Common myeloid progenitor, CD34-positive (primary cell): Measurements from ENCODE around the gene BLOC1S2.
"Not testable (repeated sequence)": the region's sequence is repeated elsewhere in the genome, so short reads cannot be mapped to it uniquely, and the experiment has no call there.

Source experiments
- CTCF ChIA-PET: fragments of 350-600 bp; sonication (Branson Sonifier 250); formaldehyde crosslinking; loops from one replicate; lab custom pipeline; 2021; ENCODE audit warnings: antibody characterized with exemption; lab: Charles Lee
- POLR2A ChIA-PET: fragments of 350-600 bp; sonication (Branson Sonifier 250); formaldehyde crosslinking; loops from one replicate; lab custom pipeline; 2021; ENCODE audit warnings: antibody characterized with exemption; lab: Charles Lee
- DNase-seq, 3 donors: peaks; one replicate each; pipeline versions ENCODE4 v3.0.0 to v3.0.0-alpha.2; 2013
- H3K27ac ChIP-seq, 2 experiments: 1 replicate in 1 of 2; 2 replicates in 1 of 2; pipeline ENCODE4 v1.7.0; 2013; ENCODE audit warnings: inconsistent platforms in 2 of 2, low read length in 2 of 2, mild to moderate bottlenecking in 2 of 2, low read depth in 1 of 2, moderate library complexity in 1 of 2; ENCODE audit not compliant: severe bottlenecking in 2 of 2, insufficient read depth in 1 of 2, poor library complexity in 1 of 2
- H3K27me3 ChIP-seq, 5 experiments: replicated peaks in 2 of 5; 1 replicate in 3 of 5; 2 replicates in 2 of 5; pipeline versions ENCODE4 v1.6.1 to v1.7.0; 2013; ENCODE audit warnings: low read length in 4 of 5, mild to moderate bottlenecking in 2 of 5, moderate library complexity in 2 of 5, inconsistent platforms in 1 of 5; ENCODE audit not compliant: insufficient read depth in 5 of 5, control insufficient read depth in 4 of 5
- H3K36me3 ChIP-seq, 4 experiments: 1 replicate in 2 of 4; 2 replicates in 2 of 4; pipeline versions ENCODE4 v1.6.1 to v1.7.0; 2013; ENCODE audit warnings: low read length in 3 of 4, control low read depth in 1 of 4, mild to moderate bottlenecking in 1 of 4; ENCODE audit not compliant: control insufficient read depth in 4 of 4, insufficient read depth in 4 of 4
- H3K4me1 ChIP-seq, 4 experiments: 1 replicate in 3 of 4; 2 replicates in 1 of 4; pipeline versions ENCODE4 v1.6.1 to v1.7.1; 2013; ENCODE audit warnings: low read length in 3 of 4, mild to moderate bottlenecking in 3 of 4, control low read depth in 1 of 4, inconsistent platforms in 1 of 4, moderate library complexity in 1 of 4; ENCODE audit not compliant: control insufficient read depth in 4 of 4, insufficient read depth in 4 of 4; ENCODE audit errors: control extremely low read depth in 1 of 4
- H3K4me3 ChIP-seq, 7 experiments: 1 replicate in 4 of 7; 2 replicates in 3 of 7; pipeline versions ENCODE4 v1.5.1 to v1.7.0; 2013; ENCODE audit warnings: mild to moderate bottlenecking in 7 of 7, low read length in 6 of 7, moderate library complexity in 6 of 7, inconsistent platforms in 2 of 7, low read depth in 2 of 7, control low read depth in 1 of 7; ENCODE audit not compliant: insufficient read depth in 4 of 7, control insufficient read depth in 1 of 7; ENCODE audit errors: extremely low read depth in 1 of 7
- H3K9me3 ChIP-seq, 5 experiments: 1 replicate in 4 of 5; 2 replicates in 1 of 5; pipeline versions ENCODE4 v1.6.1 to v1.7.1; 2013; ENCODE audit warnings: low read length in 4 of 5, mild to moderate bottlenecking in 2 of 5, inconsistent platforms in 1 of 5, low read depth in 1 of 5, moderate library complexity in 1 of 5; ENCODE audit not compliant: control insufficient read depth in 4 of 5, insufficient read depth in 2 of 5; ENCODE audit errors: control extremely low read depth in 1 of 5
- WGBS: methylation state at CpG from one replicate; pipeline ENCODE4 v1.1.5; 2013; ENCODE audit not compliant: insufficient coverage; 5-methylcytosine and 5-hydroxymethylcytosine counted together

BLOC1S2 gene

DNA sequence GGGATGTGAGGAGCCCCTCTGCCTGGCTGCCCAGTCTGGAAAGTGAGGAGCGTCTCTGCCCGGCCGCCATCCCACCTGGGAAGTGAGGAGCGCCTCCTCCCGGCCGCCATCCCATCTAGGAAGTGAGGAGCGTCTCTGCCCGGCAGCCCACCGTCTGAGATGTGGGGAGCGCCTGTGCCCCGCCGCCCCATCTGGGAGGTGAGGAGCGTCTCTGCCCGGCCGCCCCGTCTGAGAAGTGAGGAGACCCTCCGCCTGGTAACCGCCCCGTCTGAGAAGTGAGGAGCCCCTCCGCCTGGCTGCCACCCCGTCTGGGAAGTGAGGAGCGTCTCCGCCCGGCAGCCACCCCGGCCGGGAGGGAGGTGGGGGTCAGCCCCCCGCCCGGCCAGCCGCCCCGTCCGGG lies 9.5 kb downstream of the BLOC1S2 start:
- H3K27me3 ChIP-seq, H3K4me3 ChIP-seq, H3K9me3 ChIP-seq, CTCF ChIA-PET, POLR2A ChIA-PET, DNase-seq, H3K4me1 ChIP-seq, H3K27ac ChIP-seq: not testable (repeated sequence)
- no CpG with 5 or more reads among the region's 31 CpGs for WGBS
- peaks cover 9 to 48% (median 32%) of the 10 kb centered on the region in 4 experiments for H3K36me3 ChIP-seq

DNA sequence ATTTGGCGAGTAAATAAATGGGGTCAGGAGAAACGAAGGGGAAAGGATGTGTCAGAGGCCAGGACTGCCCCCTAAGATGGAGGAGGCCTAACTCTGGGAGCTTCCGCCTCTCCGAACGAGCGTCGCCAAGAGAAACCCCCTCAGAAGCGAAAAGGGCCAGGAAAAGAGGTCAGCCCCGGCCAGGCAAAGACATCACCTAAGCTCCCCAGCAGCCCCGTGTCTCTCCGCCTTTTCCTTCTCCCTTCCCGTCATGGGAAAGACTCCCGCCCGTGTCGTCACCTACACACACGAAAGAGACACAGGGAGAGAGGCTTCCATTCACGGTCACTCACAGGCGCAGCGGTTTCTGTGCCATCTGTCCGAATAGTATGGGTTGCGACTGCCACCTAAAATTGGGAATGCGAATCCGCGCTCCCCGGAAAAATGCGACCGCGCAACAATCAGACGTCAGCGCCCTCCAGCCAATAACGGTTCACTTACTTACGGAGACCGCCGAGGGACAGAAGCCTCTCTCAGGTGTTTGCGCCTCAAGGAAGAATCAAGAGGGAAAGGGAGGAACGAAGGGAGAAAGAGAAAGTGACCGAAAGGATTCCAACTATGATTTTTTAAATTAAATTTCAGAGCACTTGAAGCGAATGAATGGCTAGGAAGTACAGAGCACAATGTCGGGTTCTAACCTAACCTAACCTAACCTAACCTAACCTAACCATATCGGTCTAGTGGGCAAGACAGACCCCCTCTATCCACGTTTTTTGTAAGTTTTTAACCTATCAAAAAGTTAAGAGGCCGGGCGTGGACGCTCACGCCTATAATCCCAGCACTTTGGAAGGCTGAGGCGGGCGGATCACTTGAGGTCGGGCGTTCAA lies 19.0 kb downstream of the BLOC1S2 start, which contains the start of gene CWF19L1:
Gene CWF19L1 (minus strand): TSS at position 400 of the 866 bp plus-strand sequence. CDS start 45 bp downstream, at position 355.
- ChIA-PET POLR2A (interaction anchor here (0.7 kb wide), 1 partner anchor 20 kb away, joined by 3 read pairs; no protein-coding TSS in a partner anchor), CTCF (no interaction called here)
- Histone ChIP-seq H3K27ac (peak within 1 kb of the TSS; percentile 93 to 95), H3K4me3 (peak within 1 kb of the TSS; percentile 90 to 100 (median 100)), H3K4me1 (peaks cover 0 to 16% (median 13%) of the 10 kb centered on the region in 4 experiments), H3K9me3 (no peaks in the 10 kb centered on the region), H3K36me3 (peaks cover 0 to under 1% (median 0%) of the 10 kb centered on the region in 4 experiments), H3K27me3 (no peaks in the 10 kb centered on the region)
- WGBS, result 6% methylated on average over 40 of the region's 49 CpGs
- DNase-seq, result peak; percentile 78 to 81 (median 79)

DNA sequence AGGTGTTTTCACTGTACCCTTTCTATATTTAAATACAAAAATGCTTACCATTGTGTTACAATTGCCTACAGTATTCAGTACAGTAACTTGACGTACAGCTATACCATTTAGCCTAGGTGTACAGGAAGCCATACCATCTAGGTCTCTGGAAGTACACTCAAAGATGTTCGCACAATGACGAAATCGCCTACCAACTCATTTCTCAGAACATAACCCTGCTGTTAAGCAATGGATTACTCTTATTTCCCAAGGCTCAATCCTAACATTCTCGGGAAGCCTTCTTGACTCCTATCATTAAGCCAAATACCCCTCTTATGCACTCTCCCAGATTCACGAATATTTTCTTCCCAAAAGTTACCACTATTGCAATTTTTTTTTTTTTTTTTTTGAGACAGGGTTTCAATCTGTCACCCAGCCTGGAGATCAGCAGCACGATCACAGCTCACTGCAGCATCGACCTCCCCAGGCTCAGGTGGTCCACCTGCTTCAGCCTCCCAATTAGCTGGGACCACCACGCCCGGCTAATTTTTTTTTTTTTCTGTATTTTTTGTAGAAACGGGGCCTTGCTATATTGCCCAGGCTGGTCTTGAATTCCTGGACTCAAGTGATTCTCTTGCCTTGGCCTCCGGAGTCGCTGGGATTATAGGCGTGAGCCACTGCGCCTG lies 20.5 kb downstream of the BLOC1S2 start:
- no peaks in the 10 kb centered on the region for H3K27me3 ChIP-seq
- DNase-seq, result no peak
- peaks cover 0 to 4% (median under 1%) of the 10 kb centered on the region in 4 experiments for H3K36me3 ChIP-seq
- CTCF ChIA-PET, result interaction anchor here (0.6 kb wide), 1 partner anchor 95 kb away, joined by 4 read pairs; no protein-coding TSS in a partner anchor
- WGBS, result 94% methylated on average over 14 of the region's 15 CpGs
- no peaks in the 10 kb centered on the region for H3K9me3 ChIP-seq
- peaks cover 0 to 16% (median 13%) of the 10 kb centered on the region in 4 experiments for H3K4me1 ChIP-seq
- H3K27ac ChIP-seq, result no peak overlapping the region
- POLR2A ChIA-PET, result interaction anchor here (1.0 kb wide), 1 partner anchor 18 kb away, joined by 3 read pairs; no protein-coding TSS in a partner anchor
- peak overlapping the region in 5 of 7 experiments; percentile 90 to 100 (median 100) for H3K4me3 ChIP-seq

DNA sequence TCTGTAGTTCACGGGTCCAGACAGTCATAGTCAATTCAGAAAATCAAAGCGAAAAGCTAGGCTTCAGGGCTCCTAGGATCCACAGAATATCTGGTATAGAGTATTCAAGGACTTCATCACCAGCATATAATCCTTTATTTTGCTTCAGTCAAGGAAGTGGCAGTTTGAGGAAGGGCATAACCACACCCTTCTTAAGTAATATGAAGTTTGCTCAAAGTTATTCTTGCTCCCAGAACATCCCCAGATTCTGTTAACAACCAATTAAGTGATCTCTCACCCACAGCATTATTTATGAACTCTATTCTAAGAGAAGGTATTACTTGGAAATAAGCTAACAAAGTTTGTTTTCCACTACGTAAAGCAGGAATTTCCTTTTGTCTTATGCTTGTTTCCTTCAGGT lies 32.3 kb downstream of the BLOC1S2 start:
- no peaks in the 10 kb centered on the region for H3K27me3 ChIP-seq
- H3K4me1 ChIP-seq, result peaks cover 0 to 8% (median 3%) of the 10 kb centered on the region in 4 experiments
- ChIA-PET POLR2A (no interaction called here), CTCF (interaction anchor here (0.9 kb wide), 1 partner anchor 20 kb away, joined by 3 read pairs; no protein-coding TSS in a partner anchor)
- H3K9me3 ChIP-seq, result no peaks in the 10 kb centered on the region
- no peak overlapping the region for H3K4me3 ChIP-seq
- 100% methylated on average over 1 of the region's 3 CpGs for WGBS
- no peak for DNase-seq
- H3K36me3 ChIP-seq, result peaks cover 16 to 56% (median 37%) of the 10 kb centered on the region in 4 experiments
- no peak overlapping the region for H3K27ac ChIP-seq

DNA sequence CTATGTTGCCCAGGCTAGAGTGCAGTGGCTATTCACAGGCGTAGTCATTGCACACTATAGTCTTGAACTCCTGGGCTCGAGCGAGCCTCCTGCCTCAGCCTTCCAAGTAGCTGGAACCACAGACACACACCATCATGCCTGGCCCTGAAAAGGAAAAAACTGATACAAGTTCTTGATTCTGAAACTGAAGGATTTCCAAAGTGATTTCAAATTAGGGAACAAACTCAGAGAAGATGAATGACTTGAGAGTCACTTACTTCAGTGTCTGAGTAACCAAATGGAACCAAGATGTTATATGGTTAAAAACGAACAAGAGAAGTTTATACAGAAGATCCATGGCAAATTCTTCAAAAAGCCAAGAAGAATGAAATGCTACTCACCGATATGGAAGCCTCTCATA lies 33.4 kb downstream of the BLOC1S2 start:
- Histone ChIP-seq H3K27ac (no peak overlapping the region), H3K4me3 (no peak overlapping the region), H3K36me3 (peaks cover 22 to 64% (median 40%) of the 10 kb centered on the region in 4 experiments), H3K27me3 (no peaks in the 10 kb centered on the region), H3K4me1 (peaks cover 0 to 8% (median 3%) of the 10 kb centered on the region in 4 experiments), H3K9me3 (no peaks in the 10 kb centered on the region)
- POLR2A ChIA-PET, result interaction anchor here (0.7 kb wide), 1 partner anchor 45 kb away, joined by 5 read pairs; no protein-coding TSS in a partner anchor
- WGBS, result 99% methylated on average over 5 of the region's 5 CpGs
- no peak for DNase-seq
- CTCF ChIA-PET, result no interaction called here

DNA sequence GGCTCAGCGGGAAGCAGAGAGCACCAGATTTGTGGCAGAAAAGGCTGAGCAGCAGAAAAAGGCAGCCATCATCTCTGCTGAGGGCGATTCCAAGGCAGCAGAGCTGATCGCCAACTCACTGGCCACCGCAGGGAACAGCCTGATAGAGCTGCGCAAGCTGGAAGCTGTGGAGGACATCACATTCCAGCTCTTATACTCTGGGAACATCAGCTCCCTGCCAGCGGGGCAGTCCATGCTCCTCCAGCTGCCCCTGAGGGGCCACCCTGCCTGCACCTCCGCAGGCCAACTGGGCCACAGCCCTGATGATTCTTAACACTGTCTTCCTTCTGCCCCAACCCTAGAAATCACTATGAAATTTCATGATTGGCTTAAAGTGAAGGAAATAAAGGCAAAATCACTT lies 37.7 kb downstream of the BLOC1S2 start:
- Histone ChIP-seq H3K4me1 (no peaks in the 10 kb centered on the region), H3K27me3 (no peaks in the 10 kb centered on the region), H3K9me3 (no peaks in the 10 kb centered on the region), H3K27ac (no peak overlapping the region), H3K4me3 (no peak overlapping the region), H3K36me3 (peaks cover 25 to 67% (median 47%) of the 10 kb centered on the region in 4 experiments)
- CTCF ChIA-PET, result interaction anchor here (1.4 kb wide), 1 partner anchor 13 kb away, joined by 3 read pairs; no protein-coding TSS in a partner anchor
- POLR2A ChIA-PET, result interaction anchor here (1.1 kb wide), 1 partner anchor 17 kb away, joined by 3 read pairs; no protein-coding TSS in a partner anchor
- 96% methylated on average over 5 of the region's 7 CpGs for WGBS
- DNase-seq, result no peak
